Activated T-cell treated with anti-CD3 and anti-CD28 coated beads, Interleukin-2, amount 50 U/mL, for 48 hours (primary cell): ENCODE measurements around the gene GPR33.
"Not testable (repeated sequence)": the region's sequence is repeated elsewhere in the genome, so short reads cannot be mapped to it uniquely, and the experiment has no call there.

ENCODE experiments used
- DNase-seq, 2 experiments: peaks; one replicate each; pipeline ENCODE4 v3.0.0-alpha.2; 2020

Gene GPR33

DNA sequence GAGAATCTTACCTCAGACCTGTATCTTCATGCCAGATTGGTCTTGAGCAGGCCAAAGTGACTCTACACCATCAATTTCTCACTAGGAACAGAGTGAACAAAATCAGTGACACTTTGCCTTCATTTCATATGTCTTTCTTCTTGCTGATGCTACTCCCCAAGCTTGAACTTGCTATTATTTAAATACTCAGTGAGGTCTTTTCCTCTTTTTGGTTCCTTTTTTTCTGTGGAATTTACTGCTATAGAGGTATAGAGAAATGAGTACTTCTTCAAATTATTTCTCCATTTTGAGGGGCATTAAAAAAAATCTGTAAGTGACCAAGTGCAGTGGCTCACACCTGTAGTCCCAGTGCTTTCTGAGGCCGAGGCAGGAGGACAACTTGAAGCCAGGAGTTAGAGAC is at the start of gene GPR33:
Gene GPR33, minus strand, starts transcription at position 154 of the 400 bp plus-strand sequence. CDS start 4,074 bp downstream, outside the sequence.
- no peak for DNase-seq

- no peak for DNase-seq
These were observed 48.5 kb upstream of the GPR33 start for GRCh38 chr14:31536201-31536960.

- no peak for DNase-seq
These were observed 42.3 kb upstream of the GPR33 start for GRCh38 chr14:31530136-31530535.

DNA sequence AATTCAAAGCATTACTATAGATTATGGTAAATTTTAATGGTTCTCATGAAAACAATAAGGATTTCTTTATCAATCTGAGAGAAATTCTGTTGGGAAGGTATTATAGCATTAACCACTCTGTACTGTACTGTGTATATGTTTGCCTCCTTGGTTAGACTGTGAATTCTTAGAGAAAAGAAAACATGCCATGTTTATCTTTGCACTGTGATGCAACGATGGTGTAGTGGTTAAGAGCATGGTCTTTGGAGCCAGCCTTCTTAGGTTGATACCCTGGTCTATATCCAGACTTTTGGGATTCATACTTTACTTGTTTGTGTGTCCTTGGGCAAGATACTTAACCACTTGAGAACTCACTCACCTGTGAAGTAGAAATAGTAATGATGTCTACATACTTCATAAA is 41.2 kb upstream of the GPR33 start:
- no peak for DNase-seq

DNA sequence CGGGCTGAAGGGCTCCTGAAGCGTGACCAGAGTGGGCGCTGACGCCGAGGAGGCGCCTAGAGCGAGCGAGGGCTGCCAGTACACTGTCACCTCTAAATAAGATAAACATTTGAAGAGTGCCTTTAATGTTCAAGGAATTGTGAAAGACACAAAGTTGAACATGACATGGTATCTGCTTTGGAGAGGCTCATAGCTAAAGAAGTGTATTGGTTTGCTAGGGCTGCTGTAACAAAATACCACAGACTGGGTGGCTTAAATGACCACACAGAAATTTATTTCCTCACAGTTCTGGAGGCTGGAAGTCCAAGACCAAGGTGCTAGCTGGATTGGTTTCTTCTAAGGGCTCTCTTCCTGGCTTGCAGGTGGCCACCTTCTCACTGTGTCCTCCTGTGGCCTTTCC is 39.7 kb upstream of the GPR33 start:
- no peak for DNase-seq

DNA sequence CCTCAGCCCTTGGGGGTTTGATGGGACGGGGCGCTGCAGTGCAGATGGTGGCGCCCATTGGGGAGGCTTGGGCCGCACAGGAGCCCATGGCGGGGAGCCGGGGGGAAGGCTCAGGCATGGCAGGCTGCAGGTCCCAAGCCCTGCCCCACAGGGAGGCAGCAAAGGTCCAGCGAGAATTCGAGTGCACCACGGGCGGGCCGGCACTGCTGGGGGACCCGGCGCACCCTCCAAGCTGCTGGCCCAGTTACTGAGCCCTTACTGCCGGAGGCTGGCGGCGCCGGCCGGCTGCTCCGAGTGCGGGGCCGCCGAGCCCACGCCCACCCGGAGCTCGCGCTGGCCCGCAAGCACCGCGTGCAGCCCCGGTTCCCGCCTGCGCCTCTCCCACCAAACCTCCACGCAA is 39.2 kb upstream of the GPR33 start:
- no peak for DNase-seq

DNA sequence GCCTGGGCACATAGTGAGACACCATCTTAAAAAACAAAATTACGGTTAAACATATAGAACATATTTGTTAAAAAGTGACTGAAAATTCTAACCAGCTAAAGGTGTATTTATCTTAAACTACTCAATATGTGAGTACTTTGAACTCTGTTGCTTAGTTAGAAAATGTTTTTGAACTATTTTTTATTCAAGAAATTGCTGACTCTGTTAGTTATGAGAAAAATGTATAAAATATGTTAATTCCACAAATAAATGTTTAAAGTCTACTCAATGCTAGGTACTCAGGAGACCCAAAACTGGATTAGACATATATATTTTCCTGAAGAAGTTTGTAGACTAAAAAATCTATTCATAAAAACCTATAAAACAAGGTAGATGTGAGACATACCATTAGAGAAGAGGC is 23.0 kb upstream of the GPR33 start:
- no peak for DNase-seq

DNA sequence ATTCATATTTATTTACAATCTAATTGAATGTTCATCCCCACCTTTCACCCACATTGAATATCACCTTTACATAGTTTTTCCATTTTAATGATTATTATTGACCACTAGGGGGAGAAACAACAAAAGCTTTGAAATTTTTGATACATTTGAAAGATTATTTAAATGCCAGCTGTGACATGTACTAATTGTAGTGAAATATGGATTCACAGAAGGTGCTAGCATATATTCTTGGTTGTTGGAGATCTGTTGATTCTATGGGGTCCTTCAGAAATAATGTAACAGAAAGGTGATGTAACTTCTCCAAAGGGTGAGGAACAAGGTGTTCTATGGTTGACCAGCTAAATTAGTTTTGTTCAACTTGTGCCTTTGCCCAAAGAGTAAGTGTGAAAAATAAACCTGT is 22.4 kb upstream of the GPR33 start:
- no peak for DNase-seq

DNA sequence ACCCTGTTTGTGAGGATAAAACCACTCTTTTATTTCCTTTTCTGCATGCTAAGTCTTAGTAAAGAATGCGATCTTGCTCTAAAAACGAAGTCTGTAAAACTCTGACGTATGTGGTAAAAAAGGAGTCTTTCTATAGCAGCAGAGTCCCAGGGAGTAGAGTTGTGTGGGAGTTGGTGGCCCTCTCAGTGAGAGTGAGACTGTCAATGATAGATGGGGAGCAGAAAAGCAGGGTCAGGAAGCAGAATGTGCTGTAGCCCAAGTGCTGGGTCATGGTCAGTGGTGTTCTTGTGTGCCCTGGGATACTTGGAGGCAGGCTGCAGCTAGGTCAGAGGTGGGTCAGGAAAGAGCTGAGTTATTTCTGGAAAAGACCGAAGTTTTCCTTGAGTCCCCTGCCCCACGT is 20.3 kb upstream of the GPR33 start:
- no peak for DNase-seq

GRCh38 chr14:31505411-31505810 is 17.6 kb upstream of the GPR33 start:
- no peak for DNase-seq

DNA sequence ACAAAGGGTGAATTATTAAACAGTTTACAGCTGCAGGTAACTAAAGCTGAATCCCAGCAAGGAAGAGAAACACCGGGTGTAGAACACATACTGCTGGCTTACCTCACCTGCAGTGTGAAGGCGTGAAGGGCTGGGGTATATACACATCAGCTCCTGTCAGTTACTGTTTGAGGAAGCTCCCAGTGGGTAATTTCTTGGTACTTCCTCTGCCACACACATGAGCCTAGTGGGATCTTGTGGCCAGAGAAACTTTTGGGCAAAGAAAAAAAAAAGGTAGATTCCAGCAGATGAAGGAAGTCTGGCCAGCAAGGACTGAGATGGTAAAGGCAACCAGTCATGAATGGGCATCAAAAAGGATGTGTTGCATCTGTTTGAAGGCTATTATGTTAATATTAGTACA is 14.0 kb upstream of the GPR33 start:
- DNase-seq, result no peak

GRCh38 chr14:31492759-31493498 is 5.1 kb upstream of the GPR33 start:
- DNase-seq, result no peak

- DNase-seq, result no peak
These were observed 1.9 kb upstream of the GPR33 start for GRCh38 chr14:31489691-31490090.

GRCh38 chr14:31486764-31487163 is 1.1 kb downstream of the GPR33 start:
- no peak for DNase-seq

GRCh38 chr14:31484754-31485153 is 3.1 kb downstream of the GPR33 start:
- DNase-seq, result no peak

GRCh38 chr14:31480156-31480555 is 7.7 kb downstream of the GPR33 start:
- no peak for DNase-seq

DNA sequence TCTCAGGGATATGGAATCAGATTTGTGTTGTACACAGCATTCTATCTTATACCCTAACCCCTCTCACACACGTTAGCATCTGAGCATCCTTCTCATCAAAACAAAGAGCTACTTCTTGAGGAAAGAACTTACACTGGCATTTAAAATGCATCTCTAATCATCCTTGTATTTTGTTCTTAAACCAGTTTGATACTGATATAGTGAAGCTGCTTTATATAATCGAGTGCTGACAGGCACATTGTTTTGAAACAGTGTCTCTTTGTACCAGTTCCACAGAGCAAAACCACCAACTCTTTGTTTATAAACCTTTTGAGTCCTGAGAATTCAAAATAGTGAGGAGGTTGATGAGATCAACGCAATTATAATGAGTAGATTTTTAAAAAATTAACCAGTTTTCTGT is 8.8 kb downstream of the GPR33 start:
- no peak for DNase-seq

DNA sequence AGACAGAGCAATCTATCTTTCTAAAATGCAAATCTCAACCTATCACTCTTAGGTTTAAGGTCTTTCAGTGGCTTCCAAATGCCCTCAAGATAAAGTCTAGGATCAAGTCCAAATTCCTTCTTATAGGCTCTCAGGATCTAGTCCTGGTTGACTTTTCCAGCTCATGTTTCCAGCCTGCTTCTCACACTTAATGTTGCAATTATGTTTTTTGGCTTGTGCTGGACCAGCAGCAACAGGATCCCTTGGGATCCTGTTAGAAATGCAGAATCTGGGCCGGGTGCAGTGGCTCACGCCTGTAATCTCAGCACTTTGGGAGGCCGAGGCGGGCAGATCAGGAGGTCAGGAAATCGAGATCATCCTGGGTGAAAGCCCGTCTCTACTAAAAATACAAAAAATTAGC is 10.6 kb downstream of the GPR33 start:
- DNase-seq, result no peak

DNA sequence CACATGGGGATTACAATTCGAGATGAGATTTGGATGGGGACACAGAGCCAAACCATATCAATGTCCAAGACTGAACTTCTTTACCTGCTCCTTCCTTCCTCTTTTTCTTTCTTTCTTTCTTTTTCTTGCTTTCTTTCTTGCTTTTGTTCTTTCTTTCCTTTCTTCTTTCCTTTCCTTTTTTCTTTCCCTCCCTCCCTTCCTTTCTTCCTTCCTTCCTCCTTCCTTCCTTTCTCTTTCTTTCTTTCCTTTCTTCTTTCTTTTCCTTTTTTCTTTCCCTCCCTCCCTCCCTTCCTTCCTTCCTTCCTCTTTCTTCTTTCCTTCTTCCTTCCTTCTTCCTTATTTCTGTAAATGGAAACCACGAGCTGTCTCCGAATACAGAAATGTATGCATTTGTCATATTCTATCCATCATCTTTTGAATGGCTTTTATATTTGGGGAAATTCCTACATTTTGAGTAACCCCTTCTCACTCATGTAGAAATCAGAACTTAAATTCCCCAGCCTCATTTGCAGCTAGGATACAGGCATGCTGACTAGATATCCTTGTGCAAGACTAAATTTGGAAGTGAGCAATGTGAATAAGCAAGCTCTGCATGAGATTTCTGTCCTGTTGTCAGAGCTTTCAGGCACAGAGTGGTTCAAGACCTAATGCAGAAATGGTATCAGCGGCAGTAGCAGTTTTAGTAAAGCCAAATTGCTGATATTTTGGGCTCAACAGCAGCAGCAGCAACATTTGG is 11.5 kb downstream of the GPR33 start:
- no peak for DNase-seq

GRCh38 chr14:31466554-31466953 is 21.3 kb downstream of the GPR33 start:
- no peak for DNase-seq

GRCh38 chr14:31465111-31465510 is 22.7 kb downstream of the GPR33 start:
- DNase-seq, result no peak

- DNase-seq, result not testable (repeated sequence)
These were observed 25.4 kb downstream of the GPR33 start for GRCh38 chr14:31462450-31462849.

DNA sequence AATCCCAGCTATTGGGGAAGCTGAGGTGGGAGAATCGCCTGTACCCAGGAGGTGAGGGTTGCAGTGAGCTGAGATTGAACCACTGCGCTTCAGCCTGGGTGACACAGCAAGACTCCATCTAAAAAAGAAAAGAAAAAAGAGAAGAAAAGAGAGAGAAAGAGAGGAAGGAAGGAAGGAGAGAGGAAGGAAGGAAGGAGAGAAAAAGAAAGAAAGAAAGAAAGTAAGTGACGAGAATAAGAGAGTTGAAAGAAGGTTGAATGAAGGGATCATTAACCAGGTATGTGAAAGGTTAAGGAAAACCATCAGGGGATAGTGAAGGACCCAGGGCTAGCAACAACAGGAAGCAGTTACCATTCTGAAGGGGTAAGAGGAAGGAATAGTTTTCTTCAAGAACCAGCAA is 26.3 kb downstream of the GPR33 start:
- no peak for DNase-seq
